ENCODE results near the gene FAM13C.

Gene FAM13C

GRCh38 chr10:59360605-59361405 lies 1.5 kb downstream of the FAM13C start:
- no peak for DNase-seq

- no peak for DNase-seq
These were observed 3.8 kb downstream of the FAM13C start for GRCh38 chr10:59358576-59358975.

GRCh38 chr10:59354434-59354833 lies 7.9 kb downstream of the FAM13C start:
- DNase-seq: no peak

- no peak for DNase-seq
These were observed 11.8 kb downstream of the FAM13C start for GRCh38 chr10:59350558-59350957.

GRCh38 chr10:59346321-59346720 lies 16.0 kb downstream of the FAM13C start:
- no peak for DNase-seq

- no peak for DNase-seq
These were observed 19.6 kb downstream of the FAM13C start for GRCh38 chr10:59342723-59343122.

- DNase-seq: no peak
These were observed 20.3 kb downstream of the FAM13C start for GRCh38 chr10:59342000-59342399.

- DNase-seq: no peak
These were observed 22.1 kb downstream of the FAM13C start for GRCh38 chr10:59340285-59340684.

- no peak for DNase-seq
These were observed 23.0 kb downstream of the FAM13C start for GRCh38 chr10:59339351-59339750.

- no peak for DNase-seq
These were observed 25.1 kb downstream of the FAM13C start for GRCh38 chr10:59337201-59337652.

GRCh38 chr10:59336632-59337031 lies 25.7 kb downstream of the FAM13C start:
- no peak for DNase-seq

GRCh38 chr10:59335497-59335896 lies 26.9 kb downstream of the FAM13C start:
- no peak for DNase-seq

GRCh38 chr10:59333701-59334100 lies 28.6 kb downstream of the FAM13C start:
- no peak for DNase-seq

- DNase-seq: no peak
These were observed 29.8 kb downstream of the FAM13C start for GRCh38 chr10:59332581-59332980.

- no peak for DNase-seq
These were observed 30.7 kb downstream of the FAM13C start for GRCh38 chr10:59331661-59332060.

- no peak for DNase-seq
These were observed 37.2 kb downstream of the FAM13C start for GRCh38 chr10:59325116-59325515.

- no peak for DNase-seq
These were observed 37.8 kb downstream of the FAM13C start for GRCh38 chr10:59324597-59324996.

GRCh38 chr10:59323831-59324401 lies 38.4 kb downstream of the FAM13C start:
- no peak for DNase-seq

- no peak for DNase-seq
These were observed 39.3 kb downstream of the FAM13C start for GRCh38 chr10:59323036-59323459.

- DNase-seq: no peak
These were observed 40.2 kb downstream of the FAM13C start for GRCh38 chr10:59322131-59322530.

- DNase-seq: no peak
These were observed 42.0 kb downstream of the FAM13C start for GRCh38 chr10:59320355-59320754.

GRCh38 chr10:59319854-59320253 lies 42.5 kb downstream of the FAM13C start:
- no peak for DNase-seq

- no peak for DNase-seq
These were observed 45.3 kb downstream of the FAM13C start for GRCh38 chr10:59317066-59317465.

- DNase-seq: no peak
These were observed 46.9 kb downstream of the FAM13C start for GRCh38 chr10:59315465-59315864.

- DNase-seq: no peak
These were observed 48.1 kb downstream of the FAM13C start for GRCh38 chr10:59314268-59314667.

All from activated CD4-positive, CD25-positive, alpha-beta regulatory T cell (primary cell).